NCI-H1930 (cell line): ENCODE results near the gene RALGDS.
"Not testable (repeated sequence)": the region's sequence is repeated elsewhere in the genome, so short reads cannot be mapped to it uniquely, and the experiment has no call there.

Experiments used
- DNase-seq, 2 experiments: peaks; one replicate each; lab custom pipeline; 2025; lab: John Stamatoyannopoulos, UW

The RALGDS gene

DNA sequence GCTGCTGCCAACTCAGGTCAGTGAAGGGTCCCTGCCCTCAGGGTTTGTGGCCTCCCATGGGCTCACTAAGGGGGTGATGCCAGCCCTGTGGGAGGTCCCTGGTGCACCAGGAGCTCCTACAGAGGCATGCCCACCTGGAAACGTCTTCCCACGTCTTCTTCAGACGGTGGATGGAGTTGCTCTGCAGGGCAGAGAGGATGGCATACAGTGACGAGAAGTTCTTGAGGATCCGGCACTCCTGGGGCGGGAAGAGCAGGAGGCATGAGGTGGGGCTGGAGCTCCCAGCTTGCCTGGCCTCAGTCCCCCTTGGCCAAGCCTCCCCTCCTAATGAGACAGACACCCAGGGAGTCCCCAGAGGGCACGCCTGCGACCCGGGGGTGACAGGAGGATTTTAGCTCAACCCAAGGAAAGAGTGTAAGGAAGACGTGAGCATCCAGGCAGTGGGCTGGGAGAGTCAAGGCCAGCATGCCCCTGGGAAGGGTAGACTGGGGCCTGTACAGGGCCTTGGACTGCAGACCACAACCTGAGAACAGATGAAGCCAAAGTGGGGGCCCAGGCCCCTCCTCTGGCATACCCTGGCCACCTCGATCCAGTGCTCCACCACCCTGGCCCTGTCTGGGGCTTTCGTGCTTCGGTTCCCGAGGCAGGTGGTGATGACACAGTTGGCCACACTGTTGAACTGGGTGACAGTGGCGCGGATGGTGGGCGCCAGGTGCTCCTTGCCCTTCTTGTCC, 14.4 kb downstream of the RALGDS start:
- no peak for DNase-seq

GRCh38 chr9:133105461-133105770, 15.6 kb downstream of the RALGDS start:
- no peak for DNase-seq

DNA sequence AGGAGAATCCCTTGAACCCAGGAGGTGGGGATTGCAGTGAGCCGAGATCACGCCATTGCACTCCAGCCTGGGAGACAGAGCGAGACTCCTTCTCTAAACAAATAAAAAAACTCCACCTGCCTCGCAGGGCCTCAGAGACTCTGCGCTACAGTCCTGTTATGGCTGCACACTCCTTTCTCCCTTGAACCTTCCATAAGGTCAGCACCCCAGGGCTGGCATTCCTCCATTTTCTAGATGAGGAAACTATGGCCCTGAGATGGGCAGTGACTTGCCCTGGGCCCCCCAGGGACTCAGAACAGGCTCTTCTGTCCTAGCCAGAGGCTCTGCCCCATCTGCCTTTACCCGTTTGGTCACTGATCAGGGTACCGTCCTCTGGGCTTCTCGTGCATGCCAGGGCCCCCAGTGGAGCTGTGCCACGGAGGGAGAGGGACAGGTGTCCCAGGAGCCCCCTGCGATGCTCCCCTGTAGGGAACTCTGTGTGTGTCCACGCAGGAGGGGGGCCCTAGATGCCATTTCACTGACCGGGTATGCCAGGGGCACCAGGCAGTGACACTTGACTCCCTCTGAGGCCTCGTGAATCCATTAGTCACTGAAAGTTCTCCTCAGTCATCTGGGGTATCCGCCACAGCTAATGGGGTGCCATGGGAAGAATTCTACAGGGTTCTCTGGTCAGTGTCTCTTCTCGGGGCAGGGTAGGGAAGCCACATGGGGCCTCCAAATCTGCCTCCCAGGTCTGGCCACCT, 16.2 kb downstream of the RALGDS start:
- DNase-seq = no peak

GRCh38 chr9:133103987-133104505, 17.0 kb downstream of the RALGDS start:
- DNase-seq = no peak

DNA sequence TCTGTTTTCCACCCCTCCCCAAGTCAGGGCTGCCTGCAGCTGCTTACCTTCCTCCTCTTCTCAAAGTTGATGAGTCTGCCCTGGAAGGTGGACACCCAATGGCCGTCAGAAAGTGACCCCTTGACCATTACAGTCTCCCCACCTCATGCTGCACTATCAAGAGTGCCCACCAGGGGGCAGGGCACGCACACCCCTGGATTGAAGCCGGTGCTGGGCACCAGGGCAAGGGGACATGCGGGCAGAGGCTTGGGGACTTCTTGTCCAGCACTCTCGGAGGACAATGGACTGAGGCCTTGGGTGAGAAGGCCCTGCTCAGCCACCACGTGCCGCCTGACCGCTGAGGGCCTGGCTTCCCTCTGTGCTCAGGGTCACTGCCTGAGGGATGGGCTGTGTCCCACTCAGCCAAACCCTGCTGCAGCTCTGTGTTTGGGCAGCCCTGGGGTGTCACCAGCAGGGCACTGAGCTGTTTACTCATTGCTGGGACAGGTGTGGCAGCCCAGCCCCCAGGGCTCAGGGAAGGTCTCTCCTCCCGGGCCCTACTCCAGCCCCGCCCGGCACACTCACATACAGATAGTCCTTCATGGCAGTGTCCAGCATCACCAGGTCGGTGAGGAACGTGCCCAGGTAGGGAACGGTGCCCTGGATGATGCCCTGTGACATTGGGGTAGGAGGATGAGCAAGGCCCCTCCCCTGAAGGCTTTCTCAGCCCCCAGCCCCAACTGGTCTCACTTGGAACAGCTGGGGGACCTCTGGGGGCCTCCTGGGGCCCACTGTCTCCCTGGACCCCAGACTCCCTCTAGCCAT, 17.7 kb downstream of the RALGDS start:
- DNase-seq = no peak

DNA sequence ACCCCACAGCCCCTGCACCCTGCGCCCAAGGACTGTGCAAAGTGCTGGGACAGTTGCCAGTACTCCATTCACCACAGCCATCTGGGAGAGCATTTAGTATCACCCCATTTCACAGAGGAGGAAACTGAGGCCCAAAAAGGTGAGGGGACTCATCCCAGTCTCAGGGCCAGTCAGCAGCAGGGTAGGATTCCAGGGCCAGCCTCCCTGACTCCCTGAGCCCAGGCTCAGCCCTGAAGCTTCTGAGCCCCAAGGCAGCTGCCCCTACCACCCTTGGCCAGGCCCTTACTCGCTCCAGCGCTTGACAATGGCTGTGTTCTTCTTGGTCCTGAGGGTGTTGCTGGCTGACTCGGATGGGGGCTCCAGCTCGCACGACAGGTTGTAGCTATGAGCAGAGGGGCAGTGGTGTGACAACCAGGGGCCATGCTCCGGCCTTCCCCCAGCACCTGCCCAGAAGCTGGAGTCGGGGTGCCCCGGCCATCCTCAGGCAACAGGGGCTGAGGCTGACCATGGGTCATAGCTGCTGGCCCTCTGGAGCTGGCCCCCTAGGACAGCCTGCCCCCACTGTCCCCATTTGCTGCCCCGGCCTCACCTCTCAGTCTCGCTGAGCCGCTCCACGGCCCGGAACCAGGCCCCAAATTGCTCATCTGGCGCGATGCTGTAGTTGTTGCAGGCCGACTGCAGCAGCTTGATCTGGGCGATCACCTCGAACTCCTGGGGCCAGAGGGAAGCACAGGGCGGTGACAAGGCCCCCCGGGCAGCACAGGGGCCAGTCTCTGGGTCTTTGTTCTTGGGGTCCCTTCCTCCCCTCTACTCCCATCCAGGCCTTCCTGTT, 18.6 kb downstream of the RALGDS start:
- DNase-seq = no peak

- DNase-seq = no peak
These were observed 19.5 kb downstream of the RALGDS start for GRCh38 chr9:133101356-133102189.

- DNase-seq = no peak
These were observed 20.3 kb downstream of the RALGDS start for GRCh38 chr9:133100506-133101355.

DNA sequence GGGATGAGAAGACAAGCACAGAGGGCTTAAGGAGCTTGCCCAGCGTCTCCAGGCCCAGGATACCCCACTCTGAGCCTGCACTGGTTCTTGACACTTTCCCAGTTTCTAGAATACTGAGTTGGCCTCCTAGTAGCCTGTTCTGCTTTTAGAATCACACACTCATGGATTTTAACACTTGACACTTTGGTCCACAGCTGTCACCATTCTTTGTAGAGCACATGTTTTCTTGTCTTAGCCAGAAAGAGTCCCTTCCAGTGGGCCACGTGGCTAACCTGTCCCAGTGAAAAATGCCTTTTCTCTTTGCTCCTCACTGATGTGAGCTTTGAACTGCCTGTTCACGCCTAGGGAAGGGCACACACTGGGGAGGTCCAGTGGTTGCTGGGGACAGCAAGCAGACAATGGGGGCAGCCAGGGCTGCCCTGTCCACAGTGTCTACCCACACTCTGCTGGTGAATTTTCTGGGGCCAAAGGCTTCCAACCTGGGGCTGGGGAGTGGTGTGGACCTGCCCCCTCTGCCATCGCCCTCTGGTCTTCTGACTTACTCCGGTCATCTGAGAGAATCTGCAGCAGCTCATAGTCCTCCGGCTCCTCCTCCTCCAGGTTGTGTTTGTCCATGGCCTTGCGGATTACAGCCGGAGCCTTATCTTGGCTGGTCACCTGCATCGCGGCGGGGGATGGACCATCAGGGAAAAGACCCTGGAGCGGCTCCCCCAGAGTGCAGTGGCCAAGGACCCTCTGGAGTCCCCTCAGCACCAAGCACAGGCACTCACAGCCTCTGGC, 21.1 kb downstream of the RALGDS start:
- DNase-seq = no peak

DNA sequence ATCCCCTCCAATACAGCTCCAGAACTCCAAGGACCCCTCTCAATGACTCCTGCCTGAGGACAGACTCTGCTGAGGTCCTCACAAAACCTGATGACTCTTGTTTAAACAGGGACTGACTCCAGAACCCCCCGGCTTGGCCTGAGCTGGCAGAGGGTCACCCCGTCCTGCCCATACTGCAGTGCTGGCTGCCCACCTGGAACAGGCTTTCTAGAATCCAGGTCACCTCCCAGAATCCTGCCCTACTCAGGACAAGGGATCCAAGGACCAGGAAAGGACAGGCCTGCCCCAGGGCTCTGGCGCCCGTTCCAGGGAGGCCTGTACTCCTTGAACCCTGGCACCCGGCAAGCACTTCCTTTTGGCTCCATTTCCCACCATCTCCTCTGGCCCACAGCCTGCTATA, 22.2 kb downstream of the RALGDS start:
- no peak for DNase-seq

DNA sequence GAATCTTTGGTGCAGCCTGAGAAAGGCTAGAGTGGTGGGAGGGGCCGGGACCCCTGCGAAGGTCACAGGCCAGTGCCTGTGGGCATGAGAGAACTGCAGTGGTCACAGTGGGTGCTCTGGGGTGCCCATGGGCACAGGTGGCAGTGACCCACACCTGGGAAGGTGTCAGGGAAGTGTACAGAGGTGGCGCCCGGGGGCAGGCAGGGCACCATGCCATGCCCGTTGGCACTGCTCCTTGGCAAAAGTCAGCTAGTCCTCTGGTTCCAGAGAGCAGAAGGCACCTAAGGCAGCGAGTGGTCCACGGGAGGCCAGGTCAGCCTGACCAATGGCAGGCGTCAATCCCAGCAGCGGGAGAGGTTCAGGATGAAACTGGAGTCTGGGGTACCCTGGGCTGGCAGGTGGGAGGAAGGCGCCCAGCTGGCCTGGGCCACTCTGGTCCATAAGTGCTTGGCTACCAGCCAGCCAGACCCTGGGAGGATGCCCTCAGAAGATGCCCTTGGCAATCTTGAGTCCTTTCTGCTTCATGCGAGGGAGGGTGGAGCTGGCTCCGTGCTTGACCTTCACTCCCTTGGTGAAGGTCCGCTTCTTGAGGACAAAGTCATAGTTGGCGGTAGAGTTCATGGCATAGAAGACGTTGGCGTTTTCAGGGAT, 22.8 kb downstream of the RALGDS start:
- DNase-seq = no peak

DNA sequence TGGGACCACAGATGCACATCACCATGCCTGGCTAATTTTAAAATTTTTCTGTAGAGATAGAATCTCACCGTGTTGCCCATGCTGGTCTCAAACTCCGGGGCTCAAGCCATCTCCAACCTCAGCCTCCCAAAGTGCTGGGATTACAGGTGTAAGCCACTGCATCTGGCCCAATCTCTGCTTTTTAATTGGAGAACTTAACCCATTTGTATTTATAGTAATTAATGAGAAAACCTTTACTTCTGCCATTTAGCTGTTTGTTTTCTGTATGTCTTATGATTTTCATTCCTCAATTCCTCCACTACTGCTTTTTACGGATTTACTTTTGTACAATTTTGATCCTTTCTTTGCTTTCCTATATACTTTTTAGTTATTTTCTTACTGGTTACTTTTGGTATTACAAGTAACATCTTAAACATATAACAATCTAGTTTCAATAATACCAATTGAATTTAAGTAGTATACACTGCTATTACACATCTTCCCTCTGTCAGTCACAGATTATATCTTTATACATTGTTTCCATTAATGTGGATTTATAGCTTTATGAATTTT, 26.1 kb downstream of the RALGDS start:
- DNase-seq = no peak

DNA sequence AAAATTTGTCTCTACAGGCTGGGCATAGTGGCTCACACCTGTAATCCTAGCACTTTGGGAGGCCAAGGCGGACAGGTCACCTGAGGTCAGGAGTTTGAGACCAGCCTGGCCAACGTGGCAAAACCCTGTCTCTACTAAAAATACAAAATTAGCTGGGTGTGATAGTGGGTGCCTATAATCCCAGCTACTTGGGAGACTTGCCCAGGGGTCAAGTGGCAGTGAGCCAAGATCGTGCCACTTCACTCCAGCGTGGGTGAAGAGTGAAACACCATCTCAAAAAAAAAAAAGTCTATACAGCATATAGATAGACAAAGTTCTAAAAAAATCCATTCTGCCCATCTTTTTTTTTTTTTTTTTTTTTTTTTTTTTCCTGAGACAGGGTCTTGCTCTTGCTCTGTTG, 26.7 kb downstream of the RALGDS start:
- not testable (repeated sequence) for DNase-seq

DNA sequence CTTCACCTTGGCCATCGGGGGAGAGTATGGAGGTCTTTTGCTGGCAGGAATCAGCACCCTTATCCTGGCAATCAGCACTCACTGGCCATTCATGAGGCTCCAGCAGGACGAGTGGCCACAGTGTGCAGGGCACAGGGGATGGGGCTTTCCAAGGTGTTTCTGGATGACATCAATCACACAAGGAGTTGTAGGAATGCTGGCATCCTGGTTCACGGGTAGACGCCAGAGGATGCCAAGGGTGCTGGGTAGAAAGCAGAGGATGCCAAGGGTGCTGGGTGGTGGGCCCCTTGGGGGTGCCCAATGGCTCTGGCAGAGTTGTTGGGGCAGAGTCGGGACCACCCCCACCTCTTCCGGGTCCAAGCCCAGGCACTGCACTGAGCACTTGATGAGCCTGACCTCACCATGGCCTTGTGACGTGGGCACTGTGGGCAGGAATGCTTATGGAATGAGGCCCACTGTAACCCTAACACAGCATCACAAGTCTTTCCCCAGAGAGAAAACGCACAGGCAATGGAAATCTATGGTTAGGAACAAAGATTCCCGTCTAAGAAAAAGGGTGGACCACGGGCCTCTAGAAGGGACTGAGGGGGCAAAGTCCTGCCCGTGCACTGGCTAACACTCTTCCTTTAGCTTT, 30.2 kb downstream of the RALGDS start:
- no peak for DNase-seq

GRCh38 chr9:133090187-133090586, 30.9 kb downstream of the RALGDS start:
- DNase-seq = no peak

- no peak for DNase-seq
These were observed 31.8 kb downstream of the RALGDS start for GRCh38 chr9:133089271-133089671.

DNA sequence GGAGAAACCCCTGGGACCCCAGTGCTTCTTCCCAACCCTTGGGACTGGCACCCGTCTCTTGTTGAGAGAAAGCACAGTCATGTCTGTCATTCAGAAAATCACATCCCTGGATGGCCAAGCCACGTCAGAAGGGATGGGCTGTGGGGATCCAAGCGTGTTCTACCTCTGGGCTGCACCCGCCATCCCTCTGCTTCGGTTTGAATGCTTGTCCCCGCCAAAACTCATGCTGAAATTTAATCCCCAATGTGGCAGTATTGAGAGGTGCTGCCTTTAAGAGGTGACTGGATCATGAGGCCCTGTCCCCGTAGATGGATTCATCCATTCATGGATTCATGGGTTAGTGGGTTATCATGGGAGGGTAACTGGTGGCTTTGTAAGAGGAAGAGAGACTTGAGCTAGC, 32.3 kb downstream of the RALGDS start:
- no peak for DNase-seq
